Spleen (tissue), 7 donors: ENCODE measurements around the gene TENT5A.

Experiments used
- CTCF ChIP-seq, 11 experiments: fragments of 200-600 bp in 7 of 11; fragments of 450-650 bp in 4 of 11; sonication (generic) in 4 of 11; IDR thresholded peaks in 8 of 11; conservative IDR thresholded peaks in 3 of 11; 1 replicate in 7 of 11; 2 replicates in 4 of 11; pipeline versions ENCODE4 v1.4.0 to v1.8.0; 2016 to 2021; ENCODE audit warnings: antibody characterized with exemption in 11 of 11, inconsistent platforms in 4 of 11, mild to moderate bottlenecking in 1 of 11
- POLR2AphosphoS5 ChIP-seq, 3 donors: sonication (generic); formaldehyde crosslinking; IDR thresholded peaks; one replicate each; pipeline ENCODE4 v1.5.1; 2017; ENCODE audit warnings: antibody characterized with exemption in 3 of 3
- donor health status: DM: no; HTN: no; CAD: no; lungs with moderate emphysema.
- donor health status: DM: no; HTN: no; CAD: no.
- donor health status: DM: no; HTN: no; CAD: no.

GRCh38 chr6:81768150-81768942 lies 15.9 kb upstream of the TENT5A start:
- TF ChIP-seq CTCF (IDR thresholded peaks at IDR 0.05 in 8 of 11, conservative IDR thresholded peaks at IDR 0.05 in 3 of 11) (no peak), POLR2AphosphoS5 (IDR thresholded peaks at IDR 0.05) (no peak)
